ENCODE measurements around the gene RPUSD2. TPM values are rescaled to one million over a fixed set of nuclear protein-coding genes. Genes with fewer than 3 reads are reported as not detected.

Gene RPUSD2
- total RNA-seq, 1 donor from 2014 or later = 16.2 TPM

DNA sequence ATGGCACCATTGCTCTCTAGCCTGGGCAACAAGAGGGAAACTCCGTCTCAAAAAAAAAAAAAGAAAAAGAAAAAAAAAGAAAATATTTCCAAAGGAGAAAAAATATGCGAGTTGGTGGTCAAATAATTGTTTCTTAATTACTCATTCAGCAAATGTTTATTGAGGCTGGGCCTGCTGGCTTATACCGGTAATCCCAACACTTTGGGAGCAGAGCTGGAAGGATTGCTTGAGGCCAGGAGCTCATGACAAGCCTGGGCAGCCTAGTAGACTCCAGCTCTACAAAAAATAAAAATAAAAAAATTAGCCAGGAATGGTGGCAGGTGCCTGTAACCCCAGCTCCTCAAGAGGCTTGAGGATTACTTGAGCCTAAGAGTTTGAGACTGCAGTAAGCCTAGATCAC, 29.0 kb downstream of the RPUSD2 start:
- Mint-ChIP-seq H3K4me3 (no peak overlapping the region), H3K9me3 (no peaks in the 10 kb centered on the region), H3K27me3 (peaks cover 6% of the 10 kb centered on the region), H3K36me3 (no peaks in the 10 kb centered on the region), H3K27ac (no peak overlapping the region), H3K4me1 (ENCODE audit: unreplicated experiment) (peaks cover 12% of the 10 kb centered on the region)
- no peak for DNase-seq (ENCODE audit: extremely low spot score, unreplicated experiment)
- TF ChIP-seq, protein P1, sequence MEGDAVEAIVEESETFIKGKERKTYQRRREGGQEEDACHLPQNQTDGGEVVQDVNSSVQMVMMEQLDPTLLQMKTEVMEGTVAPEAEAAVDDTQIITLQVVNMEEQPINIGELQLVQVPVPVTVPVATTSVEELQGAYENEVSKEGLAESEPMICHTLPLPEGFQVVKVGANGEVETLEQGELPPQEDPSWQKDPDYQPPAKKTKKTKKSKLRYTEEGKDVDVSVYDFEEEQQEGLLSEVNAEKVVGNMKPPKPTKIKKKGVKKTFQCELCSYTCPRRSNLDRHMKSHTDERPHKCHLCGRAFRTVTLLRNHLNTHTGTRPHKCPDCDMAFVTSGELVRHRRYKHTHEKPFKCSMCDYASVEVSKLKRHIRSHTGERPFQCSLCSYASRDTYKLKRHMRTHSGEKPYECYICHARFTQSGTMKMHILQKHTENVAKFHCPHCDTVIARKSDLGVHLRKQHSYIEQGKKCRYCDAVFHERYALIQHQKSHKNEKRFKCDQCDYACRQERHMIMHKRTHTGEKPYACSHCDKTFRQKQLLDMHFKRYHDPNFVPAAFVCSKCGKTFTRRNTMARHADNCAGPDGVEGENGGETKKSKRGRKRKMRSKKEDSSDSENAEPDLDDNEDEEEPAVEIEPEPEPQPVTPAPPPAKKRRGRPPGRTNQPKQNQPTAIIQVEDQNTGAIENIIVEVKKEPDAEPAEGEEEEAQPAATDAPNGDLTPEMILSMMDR (conservative IDR thresholded peaks at IDR 0.05) = no peak

DNA sequence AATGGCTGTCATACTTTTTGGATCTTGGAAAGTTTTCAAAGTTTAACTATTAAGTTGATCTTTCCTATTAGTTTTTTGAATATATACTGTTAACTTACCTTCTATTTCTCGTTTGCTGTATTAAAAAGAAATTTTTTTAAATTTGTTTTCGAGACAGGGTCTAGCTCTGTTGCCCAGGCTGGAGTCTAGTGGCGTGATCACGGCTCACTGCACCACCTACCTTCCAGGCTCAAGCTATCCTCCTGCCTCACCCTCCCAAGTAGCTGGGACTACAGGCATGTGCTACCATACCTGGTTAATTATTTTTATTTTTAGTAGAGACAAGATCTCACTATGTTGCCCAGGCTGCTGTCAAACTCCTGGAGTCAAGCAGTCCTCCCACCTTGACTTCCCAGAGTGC, 29.6 kb downstream of the RPUSD2 start:
- H3K27me3 Mint-ChIP-seq = peaks cover 4% of the 10 kb centered on the region
- peaks cover 9% of the 10 kb centered on the region for H3K4me1 Mint-ChIP-seq (ENCODE audit: unreplicated experiment)
- H3K36me3 Mint-ChIP-seq = no peaks in the 10 kb centered on the region
- no peaks in the 10 kb centered on the region for H3K9me3 Mint-ChIP-seq
- DNase-seq (ENCODE audit: extremely low spot score, unreplicated experiment) = no peak
- H3K27ac Mint-ChIP-seq = no peak overlapping the region
- H3K4me3 Mint-ChIP-seq = no peak overlapping the region
- TF ChIP-seq, protein P1 (conservative IDR thresholded peaks at IDR 0.05) = no peak

DNA sequence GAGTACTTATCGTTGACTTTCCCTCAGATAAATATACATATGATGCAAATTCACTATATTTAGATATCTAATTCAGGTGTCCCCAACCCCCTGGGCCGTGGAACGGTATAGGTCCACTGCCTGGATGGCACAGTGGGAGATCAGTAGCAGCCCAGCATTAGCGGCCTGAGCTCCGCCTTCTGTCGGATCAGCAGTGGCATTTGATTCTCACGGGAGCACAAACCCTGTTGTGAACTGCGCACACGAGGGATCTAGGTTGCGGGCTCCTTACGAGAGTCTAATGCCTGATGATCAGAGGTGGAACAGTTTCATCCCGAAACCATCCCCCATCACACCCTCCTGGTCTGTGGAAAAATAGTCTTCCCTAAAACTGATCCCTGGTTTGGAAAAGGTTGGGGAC, 31.9 kb downstream of the RPUSD2 start:
- DNase-seq (ENCODE audit: extremely low spot score, unreplicated experiment) = no peak
- no peaks in the 10 kb centered on the region for H3K9me3 Mint-ChIP-seq

DNA sequence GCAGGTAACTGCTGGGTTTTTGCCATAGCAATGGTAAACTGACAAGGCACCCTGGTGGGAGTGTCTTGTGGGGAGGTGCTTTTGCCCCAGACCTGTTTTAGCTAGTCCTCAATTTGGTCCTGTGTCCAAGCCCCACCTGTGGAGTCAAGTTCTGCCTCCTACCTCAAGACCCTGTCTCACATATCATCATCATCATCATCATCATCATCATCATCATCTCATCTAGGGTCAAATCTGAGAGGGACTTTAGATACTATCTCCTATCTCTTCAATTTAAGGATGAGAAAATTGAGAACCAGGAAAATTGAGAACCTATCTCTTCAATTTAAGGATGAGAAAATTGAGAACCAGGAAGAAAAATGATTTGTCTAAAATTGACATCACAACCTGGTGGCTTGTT, 34.8 kb downstream of the RPUSD2 start:
- H3K27me3 Mint-ChIP-seq = no peaks in the 10 kb centered on the region
- no peak overlapping the region for H3K4me3 Mint-ChIP-seq
- peaks cover 3% of the 10 kb centered on the region for H3K36me3 Mint-ChIP-seq
- TF ChIP-seq, protein P1 (conservative IDR thresholded peaks at IDR 0.05) = no peak
- no peak overlapping the region for H3K27ac Mint-ChIP-seq
- H3K9me3 Mint-ChIP-seq = no peaks in the 10 kb centered on the region
- no peaks in the 10 kb centered on the region for H3K4me1 Mint-ChIP-seq (ENCODE audit: unreplicated experiment)
- DNase-seq (ENCODE audit: extremely low spot score, unreplicated experiment) = no peak

More for the DNA sequence above, 31.9 kb downstream of the RPUSD2 start:
- Mint-ChIP-seq H3K4me3 (no peak overlapping the region), H3K4me1 (ENCODE audit: unreplicated experiment) (peaks cover under 1% of the 10 kb centered on the region), H3K36me3 (peaks cover 2% of the 10 kb centered on the region), H3K27ac (no peak overlapping the region), H3K27me3 (no peaks in the 10 kb centered on the region)
- TF ChIP-seq, protein P1 (conservative IDR thresholded peaks at IDR 0.05) = no peak

DNA sequence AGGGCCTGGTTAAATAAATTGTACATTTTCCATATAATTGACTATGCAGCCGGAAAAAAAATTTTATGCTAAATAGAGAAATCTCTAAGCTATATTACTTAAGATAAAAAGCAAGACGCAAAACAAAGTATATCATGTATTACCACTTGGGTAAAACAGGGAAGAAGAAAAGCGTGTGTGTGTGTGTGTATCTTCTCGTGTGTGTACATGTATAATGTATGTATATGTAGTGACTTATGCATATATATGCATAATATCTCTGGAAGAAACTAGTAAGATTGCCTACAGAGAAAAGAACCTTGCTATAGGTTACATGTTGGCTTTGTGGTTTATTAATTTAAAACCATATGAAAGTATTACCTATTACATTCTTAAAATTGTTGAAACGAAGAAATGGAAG, 44.0 kb downstream of the RPUSD2 start:
- Mint-ChIP-seq H3K4me3 (no peak overlapping the region), H3K27me3 (no peaks in the 10 kb centered on the region), H3K27ac (no peak overlapping the region), H3K36me3 (no peaks in the 10 kb centered on the region), H3K9me3 (no peaks in the 10 kb centered on the region), H3K4me1 (ENCODE audit: unreplicated experiment) (no peaks in the 10 kb centered on the region)
- DNase-seq (ENCODE audit: extremely low spot score, unreplicated experiment) = no peak
- TF ChIP-seq, protein P1 (conservative IDR thresholded peaks at IDR 0.05) = no peak

DNA sequence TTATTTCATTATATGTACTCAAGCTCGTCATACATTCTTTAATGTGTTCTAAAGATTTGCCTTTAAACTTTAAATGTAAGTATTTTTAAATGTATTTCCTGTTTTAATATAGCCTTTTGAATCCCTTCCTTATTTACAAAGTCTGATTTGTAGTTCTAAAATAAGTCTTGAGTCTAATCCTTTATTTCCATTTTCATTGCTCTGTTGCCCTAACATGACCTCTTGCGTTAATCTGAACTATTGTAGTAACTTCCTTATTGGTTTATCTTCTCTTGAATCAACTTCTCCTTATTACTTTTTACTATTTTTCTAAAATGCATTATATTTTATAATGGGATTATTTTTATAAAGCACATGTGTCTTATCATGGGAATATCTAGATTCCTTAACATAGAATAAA, 48.9 kb downstream of the RPUSD2 start:
- no peaks in the 10 kb centered on the region for H3K9me3 Mint-ChIP-seq
- no peak overlapping the region for H3K27ac Mint-ChIP-seq
- no peaks in the 10 kb centered on the region for H3K36me3 Mint-ChIP-seq
- DNase-seq (ENCODE audit: extremely low spot score, unreplicated experiment) = no peak
- TF ChIP-seq, protein P1 (conservative IDR thresholded peaks at IDR 0.05) = no peak
- H3K4me1 Mint-ChIP-seq (ENCODE audit: unreplicated experiment) = no peaks in the 10 kb centered on the region
- H3K4me3 Mint-ChIP-seq = no peak overlapping the region
- no peaks in the 10 kb centered on the region for H3K27me3 Mint-ChIP-seq

Measured in type B pancreatic cell (in vitro differentiated cells).